Gastroesophageal sphincter (tissue), 3 donors: ENCODE results near the gene CTSW.

Source experiments
- CTCF ChIP-seq, 4 experiments: fragments of 200-600 bp in 2 of 4; fragments of 450-650 bp in 2 of 4; sonication (generic) in 1 of 4; IDR thresholded peaks; one replicate each; pipeline ENCODE4 v1.5.1; 2017 to 2019; ENCODE audit warnings: antibody characterized with exemption in 4 of 4, mild to moderate bottlenecking in 2 of 4, moderate library complexity in 2 of 4
- POLR2A ChIP-seq, 2 donors: fragments of 450-650 bp; IDR thresholded peaks; one replicate each; pipeline ENCODE4 v1.6.1; 2017; ENCODE audit warnings: antibody characterized with exemption in 2 of 2, mild to moderate bottlenecking in 2 of 2, moderate library complexity in 1 of 2
- POLR2AphosphoS5 ChIP-seq: sonication (generic); formaldehyde crosslinking; IDR thresholded peaks from one replicate; pipeline ENCODE4 v1.6.1; 2017; ENCODE audit warnings: antibody characterized with exemption

- no peak for TF ChIP-seq CTCF (IDR thresholded peaks at IDR 0.05)
- TF ChIP-seq POLR2AphosphoS5, result peak; percentile 92
- peak; percentile 62 to 66 for TF ChIP-seq POLR2A (IDR thresholded peaks at IDR 0.05)
Observed at GRCh38 chr11:65873318-65874156, 6.1 kb upstream of the CTSW start.
